ENCODE data around the gene FLNB. TPM values are rescaled to one million over a fixed set of nuclear protein-coding genes. Genes with fewer than 3 reads are reported as not detected.

FLNB gene
- total RNA-seq, 1 experiment from 2014 or later: 83.4 TPM

DNA sequence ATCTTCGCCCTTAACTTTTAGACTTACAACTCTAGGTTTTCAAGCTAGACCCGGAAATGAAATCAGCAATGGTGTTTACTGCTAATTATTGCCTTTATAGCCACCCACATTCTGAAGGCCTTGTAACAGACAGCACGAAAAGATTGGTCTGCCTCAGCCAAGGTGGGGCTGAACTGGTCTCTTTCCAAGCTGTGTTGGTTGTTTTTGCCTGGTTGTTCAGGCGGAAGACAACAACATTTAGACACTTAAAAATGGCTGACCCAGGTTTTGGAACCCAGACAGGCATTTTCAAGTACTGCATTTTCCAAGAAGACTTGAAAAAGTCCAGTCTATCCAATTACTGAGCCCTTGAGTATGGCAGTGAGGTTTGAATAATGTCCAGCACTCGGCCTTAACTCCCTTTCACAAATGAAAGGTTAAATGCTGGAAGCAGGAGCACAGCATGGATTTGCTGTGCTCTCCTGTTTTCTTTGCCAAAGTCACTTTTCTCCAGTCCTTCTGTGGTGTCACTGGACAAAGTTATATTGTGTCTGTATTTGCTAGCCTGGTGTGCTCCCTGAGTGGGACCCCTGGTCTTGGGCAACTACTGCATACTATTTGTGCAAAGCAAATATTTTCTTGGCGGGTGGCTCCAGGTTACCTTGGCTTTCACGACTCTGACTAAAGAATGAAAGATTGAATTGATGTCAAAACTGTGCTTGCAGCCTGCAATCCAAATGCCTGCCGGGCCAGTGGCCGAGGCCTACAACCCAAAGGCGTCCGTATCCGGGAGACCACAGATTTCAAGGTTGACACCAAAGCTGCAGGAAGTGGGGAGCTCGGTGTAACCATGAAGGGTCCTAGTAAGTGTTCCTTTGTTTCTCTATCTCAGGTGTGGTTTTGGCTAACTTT is 93.5 kb downstream of the FLNB start:
- TF ChIP-seq, protein P1, sequence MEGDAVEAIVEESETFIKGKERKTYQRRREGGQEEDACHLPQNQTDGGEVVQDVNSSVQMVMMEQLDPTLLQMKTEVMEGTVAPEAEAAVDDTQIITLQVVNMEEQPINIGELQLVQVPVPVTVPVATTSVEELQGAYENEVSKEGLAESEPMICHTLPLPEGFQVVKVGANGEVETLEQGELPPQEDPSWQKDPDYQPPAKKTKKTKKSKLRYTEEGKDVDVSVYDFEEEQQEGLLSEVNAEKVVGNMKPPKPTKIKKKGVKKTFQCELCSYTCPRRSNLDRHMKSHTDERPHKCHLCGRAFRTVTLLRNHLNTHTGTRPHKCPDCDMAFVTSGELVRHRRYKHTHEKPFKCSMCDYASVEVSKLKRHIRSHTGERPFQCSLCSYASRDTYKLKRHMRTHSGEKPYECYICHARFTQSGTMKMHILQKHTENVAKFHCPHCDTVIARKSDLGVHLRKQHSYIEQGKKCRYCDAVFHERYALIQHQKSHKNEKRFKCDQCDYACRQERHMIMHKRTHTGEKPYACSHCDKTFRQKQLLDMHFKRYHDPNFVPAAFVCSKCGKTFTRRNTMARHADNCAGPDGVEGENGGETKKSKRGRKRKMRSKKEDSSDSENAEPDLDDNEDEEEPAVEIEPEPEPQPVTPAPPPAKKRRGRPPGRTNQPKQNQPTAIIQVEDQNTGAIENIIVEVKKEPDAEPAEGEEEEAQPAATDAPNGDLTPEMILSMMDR (conservative IDR thresholded peaks at IDR 0.05): no peak
- Histone ChIP-seq H2AFZ (ENCODE audit: low read length) (no peak overlapping the region), H3K4me2 (ENCODE audit: insufficient read depth, insufficient read length, low read length) (no peak overlapping the region), H3K4ac (ENCODE audit: low read depth, low read length) (no peak overlapping the region), H3K9ac (ENCODE audit: extremely low read depth, insufficient read length, low read length) (no peak overlapping the region), H2BK15ac (ENCODE audit: low read depth, low read length) (no peak overlapping the region), H4K20me1 (ENCODE audit: control insufficient read depth, insufficient read depth, insufficient read length) (no peaks in the 10 kb centered on the region), H2BK5ac (ENCODE audit: insufficient read length, low read length) (no peak overlapping the region), H3K27me3 (ENCODE audit: insufficient read depth, low read length) (no peaks in the 10 kb centered on the region), H3T11ph (ENCODE audit: low read length) (no peak overlapping the region), H3K56ac (ENCODE audit: insufficient read length, low read depth, low read length) (no peak overlapping the region), H3K23me2 (ENCODE audit: insufficient read length, low read depth, low read length, poor library complexity, severe bottlenecking) (no peaks in the 10 kb centered on the region), H3K27ac (ENCODE audit: insufficient read length, low read depth, low read length) (no peak overlapping the region), H3K4me1 (ENCODE audit: insufficient read depth, low read length) (no peaks in the 10 kb centered on the region), H2BK120ac (ENCODE audit: low read depth, low read length, poor library complexity, severe bottlenecking) (no peak overlapping the region), H2AK5ac (ENCODE audit: insufficient read length, low read length) (no peak overlapping the region), H3K9me3 (ENCODE audit: control insufficient read depth, low read depth, low read length) (no peaks in the 10 kb centered on the region), H4K5ac (ENCODE audit: insufficient read length, low read depth, low read length) (no peak overlapping the region), H3K14ac (ENCODE audit: insufficient read depth, low read length) (no peak overlapping the region), H3K18ac (ENCODE audit: insufficient read length, low read depth, low read length) (no peak overlapping the region), H2BK12ac (ENCODE audit: insufficient read length, low read depth, low read length) (no peak overlapping the region), H2BK20ac (ENCODE audit: low read depth, low read length, poor library complexity, severe bottlenecking) (no peak overlapping the region), H3K23ac (ENCODE audit: insufficient read length, low read depth, low read length) (no peak overlapping the region), H4K8ac (replicated peaks; ENCODE audit: insufficient read length, low read depth, low read length) (no peak overlapping the region), H3K79me1 (ENCODE audit: insufficient read depth, low read depth, low read length, poor library complexity, severe bottlenecking) (no peaks in the 10 kb centered on the region), H3K79me2 (ENCODE audit: insufficient read depth, low read length) (no peaks in the 10 kb centered on the region), H4K91ac (ENCODE audit: insufficient read length, low read depth, low read length) (no peak overlapping the region)
- DNase-seq: no peak
- Mint-ChIP-seq H3K4me1 (no peaks in the 10 kb centered on the region), H3K9me3 (no peaks in the 10 kb centered on the region), H3K27me3 (ENCODE audit: low read depth) (no peaks in the 10 kb centered on the region), H3K27ac (peak overlapping the region in 1 of 3 experiments; percentile 40; a peak in 1 of 7 replicates), H3K36me3 (ENCODE audit: insufficient read depth in 1 of 3, low read depth in 3 of 3) (peaks cover 18 to 79% (median 76%) of the 10 kb centered on the region in 3 experiments), H3K4me3 (no peak overlapping the region)
- WGBS (ENCODE audit: extremely low coverage, insufficient read length, low lambda C conversion rate): no CpG with 5 or more reads among the region's 13 CpGs

Measured in H9 (cell line).